ENCODE results near the gene SLC10A3.

GRCh38 chrX:154458116-154458953, 32.1 kb downstream of the SLC10A3 start, which contains the start of gene PLXNA3:
- no peak for TF ChIP-seq GATA2 (IDR thresholded peaks at IDR 0.05; ENCODE audit: low read depth, low read length)
- TF ChIP-seq GATA3 (IDR thresholded peaks at IDR 0.05; ENCODE audit: low read depth, low read length): no peak

Measured in SH-SY5Y (cell line).